Hepatocyte (in vitro differentiated cells): ENCODE measurements around the gene TPPP3. TPM values are rescaled to one million over a fixed set of nuclear protein-coding genes. Genes with fewer than 3 reads are reported as not detected.
A peak's percentile ranks its signal among the peaks of the same experiment; 100 is the strongest.
"Not testable (repeated sequence)": the region's sequence is repeated elsewhere in the genome, so short reads cannot be mapped to it uniquely, and the experiment has no call there.

Source experiments
- DNase-seq: peaks from one replicate; pipeline ENCODE4 v3.0.0-alpha.2; 2016; ENCODE audit warnings: low spot score
- H2AFZ ChIP-seq: fragments of 200-600 bp; sonication (generic); 2 replicates; pipeline ENCODE4 v1.6.0; 2016; ENCODE audit warnings: antibody characterized with exemption, mild to moderate bottlenecking
- H3K27ac ChIP-seq: fragments of 200-600 bp; sonication (generic); 2 replicates; pipeline ENCODE4 v1.5.1; 2016; ENCODE audit warnings: mild to moderate bottlenecking
- H3K27me3 ChIP-seq: fragments of 200-600 bp; sonication (generic); 2 replicates; pipeline ENCODE4 v1.6.1; 2016
- H3K36me3 ChIP-seq: fragments of 200-600 bp; sonication (generic); replicated peaks from 2 replicates; pipeline ENCODE4 v1.5.1; 2016; ENCODE audit warnings: low read depth; ENCODE audit not compliant: insufficient read depth
- H3K4me1 ChIP-seq: fragments of 200-600 bp; sonication (generic); 2 replicates; pipeline ENCODE4 v1.5.1; 2016; ENCODE audit warnings: mild to moderate bottlenecking, moderate library complexity; ENCODE audit not compliant: insufficient read depth
- H3K4me2 ChIP-seq: fragments of 200-600 bp; sonication (generic); 2 replicates; pipeline ENCODE4 v1.6.0; 2016
- H3K4me3 ChIP-seq: fragments of 200-600 bp; sonication (generic); 2 replicates; pipeline ENCODE4 v1.5.1; 2016; ENCODE audit warnings: mild to moderate bottlenecking
- H3K79me2 ChIP-seq: fragments of 200-600 bp; sonication (generic); 2 replicates; pipeline ENCODE4 v1.6.0; 2017; ENCODE audit warnings: mild to moderate bottlenecking
- H3K9me2 ChIP-seq: fragments of 200-600 bp; sonication (generic); replicated peaks from 2 replicates; pipeline ENCODE4 v1.6.0; 2017; ENCODE audit warnings: mild to moderate bottlenecking; ENCODE audit not compliant: insufficient read depth
- H3K9me3 ChIP-seq: fragments of 200-600 bp; sonication (generic); 2 replicates; pipeline ENCODE4 v1.5.1; 2016; ENCODE audit warnings: low read depth, mild to moderate bottlenecking
- H4K20me1 ChIP-seq: fragments of 200-600 bp; sonication (generic); 2 replicates; pipeline ENCODE4 v1.6.0; 2016; ENCODE audit warnings: mild to moderate bottlenecking; ENCODE audit not compliant: insufficient read depth, poor library complexity, severe bottlenecking
- CTCF ChIP-seq: fragments of 200-600 bp; sonication (generic); IDR thresholded peaks from 2 replicates; pipeline ENCODE4 v1.5.1; 2016; ENCODE audit warnings: antibody characterized with exemption, mild to moderate bottlenecking; ENCODE audit not compliant: poor library complexity
- EZH2 ChIP-seq: fragments of 200-600 bp; sonication (generic); IDR thresholded peaks from 2 replicates; pipeline ENCODE4 v1.6.1; 2016; ENCODE audit warnings: antibody characterized with exemption, mild to moderate bottlenecking, borderline replicate concordance
- EZH2phosphoT487 ChIP-seq: fragments of 200-600 bp; sonication (generic); IDR thresholded peaks from one replicate; pipeline ENCODE4 v1.6.1; 2018; ENCODE audit warnings: antibody characterized with exemption, mild to moderate bottlenecking, low read depth, moderate library complexity; ENCODE audit not compliant: unreplicated experiment, severe bottlenecking
- WGBS: methylation state at CpG from one replicate; pipeline ENCODE4 v1.1.6; 2016; ENCODE audit warnings: low lambda C conversion rate; ENCODE audit errors: missing lambda C conversion rate; 5-methylcytosine and 5-hydroxymethylcytosine counted together
- polyA plus RNA-seq: library from polyadenylated mRNA; unstranded; fragments of >200 nt; fragmentation: Nextera tagmentation; extraction: Ambion mirVana; gene quantifications from 2 replicates; pipeline ENCODE4 v1.2.1, GENCODE V29; 2016
- total RNA-seq: library from RNA; depleted of rRNA; stranded (reverse); fragments of >200 nt; gene quantifications from 2 replicates; pipeline ENCODE4 v1.2.3, GENCODE V29; 2014

TPPP3 gene
- total and polyA plus RNA-seq, 2 experiments from 2014 or later: 3.2 to 20.1 TPM

- Histone ChIP-seq H3K9me3 (no peaks in the 10 kb centered on the region), H3K79me2 (no peaks in the 10 kb centered on the region), H3K27ac (peak overlapping the region; percentile 54), H4K20me1 (no peaks in the 10 kb centered on the region), H3K4me3 (no peak overlapping the region), H3K4me2 (no peak overlapping the region), H3K9me2 (no peaks in the 10 kb centered on the region), H2AFZ (no peak overlapping the region), H3K27me3 (peaks cover 9% of the 10 kb centered on the region), H3K4me1 (no peaks in the 10 kb centered on the region), H3K36me3 (no peaks in the 10 kb centered on the region)
- no peak for TF ChIP-seq EZH2
- TF ChIP-seq EZH2phosphoT487: no peak
- TF ChIP-seq CTCF: no peak
- WGBS: 81% methylated on average over 4 of the region's 4 CpGs
- DNase-seq: no peak
Observed at GRCh38 chr16:67370661-67371060, 22.6 kb downstream of the TPPP3 start.

- H3K79me2 ChIP-seq: no peaks in the 10 kb centered on the region
- H3K36me3 ChIP-seq: no peaks in the 10 kb centered on the region
- no peak for DNase-seq
- H3K9me3 ChIP-seq: no peaks in the 10 kb centered on the region
- H3K4me2 ChIP-seq: no peak overlapping the region
- no peaks in the 10 kb centered on the region for H4K20me1 ChIP-seq
- H3K27me3 ChIP-seq: peaks cover 9% of the 10 kb centered on the region
- no peak overlapping the region for H3K4me3 ChIP-seq
- no peak overlapping the region for H2AFZ ChIP-seq
- no peaks in the 10 kb centered on the region for H3K4me1 ChIP-seq
- peak overlapping the region; percentile 2 for H3K27ac ChIP-seq
- TF ChIP-seq EZH2 (no peak), EZH2phosphoT487 (no peak), CTCF (no peak)
- no peaks in the 10 kb centered on the region for H3K9me2 ChIP-seq
Observed at GRCh38 chr16:67364600-67365235, 28.6 kb downstream of the TPPP3 start.

GRCh38 chr16:67361038-67361437 lies 32.3 kb downstream of the TPPP3 start:
- 85% methylated on average over 3 of the region's 3 CpGs for WGBS
- Histone ChIP-seq H3K27me3 (no peaks in the 10 kb centered on the region), H3K27ac (no peak overlapping the region), H3K4me3 (no peak overlapping the region), H3K36me3 (no peaks in the 10 kb centered on the region), H3K9me2 (no peaks in the 10 kb centered on the region), H2AFZ (no peak overlapping the region), H3K9me3 (no peaks in the 10 kb centered on the region), H3K4me1 (no peaks in the 10 kb centered on the region), H3K79me2 (no peaks in the 10 kb centered on the region), H3K4me2 (no peak overlapping the region), H4K20me1 (no peaks in the 10 kb centered on the region)
- DNase-seq: no peak
- no peak for TF ChIP-seq CTCF
- TF ChIP-seq EZH2: no peak
- no peak for TF ChIP-seq EZH2phosphoT487

GRCh38 chr16:67359540-67360269 lies 33.6 kb downstream of the TPPP3 start:
- not testable (repeated sequence) for H4K20me1 ChIP-seq

More at GRCh38 chr16:67359540-67360269, 33.6 kb downstream of the TPPP3 start:
- H3K9me3 ChIP-seq, H3K79me2 ChIP-seq, H3K4me3 ChIP-seq, H3K4me2 ChIP-seq, H3K36me3 ChIP-seq, H3K4me1 ChIP-seq, H3K9me2 ChIP-seq, H3K27me3 ChIP-seq, H3K27ac ChIP-seq, DNase-seq, H2AFZ ChIP-seq: not testable (repeated sequence)
- 91% methylated on average over 8 of the region's 8 CpGs for WGBS
